Neural progenitor cell (in vitro differentiated cells): ENCODE results near the gene AGXT. TPM values are rescaled to one million over a fixed set of nuclear protein-coding genes. Genes with fewer than 3 reads are reported as not detected.

Experiments used
- DNase-seq: peaks from one replicate; pipeline ENCODE4 v3.0.0-alpha.2; 2016; ENCODE audit warnings: low spot score
- H2AFZ ChIP-seq: fragments of 200-600 bp; sonication (generic); replicated peaks from 2 replicates; pipeline ENCODE4 v1.6.1; 2016; ENCODE audit warnings: antibody characterized with exemption
- H3F3A ChIP-seq: fragments of 200-600 bp; sonication (generic); 2 replicates; pipeline ENCODE4 v1.6.1; 2016; ENCODE audit warnings: antibody characterized with exemption, low read depth
- H3K27ac ChIP-seq: fragments of 200-600 bp; sonication (generic); 2 replicates; pipeline ENCODE4 v1.5.1; 2016; ENCODE audit warnings: mild to moderate bottlenecking
- H3K27me3 ChIP-seq: fragments of 200-600 bp; sonication (generic); 2 replicates; pipeline ENCODE4 v1.6.1; 2016; ENCODE audit warnings: mild to moderate bottlenecking, moderate library complexity
- H3K36me3 ChIP-seq: fragments of 200-600 bp; sonication (generic); 2 replicates; pipeline ENCODE4 v1.5.1; 2016
- H3K4me1 ChIP-seq: fragments of 200-600 bp; sonication (generic); 2 replicates; pipeline ENCODE4 v1.6.1; 2016; ENCODE audit warnings: mixed run types
- H3K4me2 ChIP-seq: fragments of 200-600 bp; sonication (generic); 2 replicates; pipeline ENCODE4 v1.6.1; 2016
- H3K4me3 ChIP-seq: fragments of 200-600 bp; sonication (generic); 2 replicates; pipeline ENCODE4 v1.5.1; 2016
- H3K79me2 ChIP-seq: fragments of 200-600 bp; sonication (generic); 2 replicates; pipeline ENCODE4 v1.6.1; 2016; ENCODE audit warnings: low read depth
- H3K9ac ChIP-seq: fragments of 200-600 bp; sonication (generic); 2 replicates; pipeline ENCODE4 v1.6.1; 2016
- H3K9me3 ChIP-seq: fragments of 200-600 bp; sonication (generic); 2 replicates; pipeline ENCODE4 v1.5.1; 2016; ENCODE audit warnings: low read depth
- H4K20me1 ChIP-seq: fragments of 200-600 bp; sonication (generic); 2 replicates; pipeline ENCODE4 v1.6.1; 2016; ENCODE audit warnings: low read depth
- H3K27ac Mint-ChIP-seq: 3 replicates; pipeline ENCODE4 v1.8.0; 2021; ENCODE audit warnings: mixed read lengths
- H3K27me3 Mint-ChIP-seq: 2 replicates; pipeline ENCODE4 v1.8.0; 2022; ENCODE audit warnings: low read depth, mild to moderate bottlenecking, inconsistent platforms, moderate library complexity, mixed read lengths; ENCODE audit not compliant: insufficient read depth
- H3K36me3 Mint-ChIP-seq: 3 replicates; pipeline ENCODE4 v1.8.0; 2021; ENCODE audit warnings: mixed read lengths
- H3K4me1 Mint-ChIP-seq: 3 replicates; pipeline ENCODE4 v1.8.0; 2021; ENCODE audit warnings: mixed read lengths
- H3K4me3 Mint-ChIP-seq: 3 replicates; pipeline ENCODE4 v1.8.0; 2021; ENCODE audit warnings: mild to moderate bottlenecking, moderate library complexity, mixed read lengths
- H3K9me3 Mint-ChIP-seq: 3 replicates; pipeline ENCODE4 v1.8.0; 2020; ENCODE audit warnings: mixed read lengths
- EZH2 ChIP-seq: fragments of 200-600 bp; sonication (generic); IDR thresholded peaks from 2 replicates; pipeline ENCODE4 v1.6.1; 2017; ENCODE audit warnings: antibody characterized with exemption, mild to moderate bottlenecking, moderate library complexity
- EZH2phosphoT487 ChIP-seq: fragments of 200-600 bp; sonication (generic); IDR thresholded peaks from 2 replicates; pipeline ENCODE4 v1.6.1; 2017; ENCODE audit warnings: antibody characterized with exemption
- total RNA-seq: library from RNA; depleted of rRNA; stranded (reverse); fragments of >200 nt; gene quantifications from 2 replicates; pipeline ENCODE4 v1.2.3, GENCODE V29; 2015; ENCODE audit warnings: low replicate concordance
- TF ChIP-seq, protein P1 (sequence below): fragments of 200-600 bp; sonication (generic); IDR thresholded peaks from 2 replicates; pipeline ENCODE4 v1.5.1; 2017; ENCODE audit warnings: antibody characterized with exemption, mild to moderate bottlenecking

Gene AGXT
- total RNA-seq, 1 donor from 2014 or later: not detected

DNA sequence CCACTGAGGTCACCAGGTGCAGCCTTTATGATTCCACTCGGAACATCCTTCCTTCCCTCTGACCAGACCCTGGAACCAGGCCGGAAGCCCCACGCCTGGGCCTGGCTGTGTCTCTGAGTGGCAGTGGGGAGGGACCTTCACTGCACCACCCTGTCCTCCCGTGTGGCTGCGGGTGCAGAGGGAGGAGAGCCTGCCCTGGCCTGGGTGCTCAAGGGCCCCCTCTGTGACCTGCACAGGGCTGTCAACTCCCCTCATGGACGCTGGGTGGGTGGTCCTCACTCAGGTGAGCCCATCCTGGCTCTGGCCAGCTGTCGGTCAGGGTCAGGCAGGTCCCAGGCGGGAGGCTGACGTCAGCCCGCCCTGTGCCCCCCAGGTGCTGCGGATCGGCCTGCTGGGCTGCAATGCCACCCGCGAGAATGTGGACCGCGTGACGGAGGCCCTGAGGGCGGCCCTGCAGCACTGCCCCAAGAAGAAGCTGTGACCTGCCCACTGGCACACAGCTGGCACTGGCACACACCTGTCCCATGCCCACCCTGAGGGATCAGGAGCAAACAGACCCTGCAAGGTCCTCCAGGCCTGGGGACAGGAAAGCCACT lies 9.8 kb downstream of the AGXT start:
- no peak for DNase-seq
- no peak overlapping the region for H3K27ac Mint-ChIP-seq
- Histone ChIP-seq H3F3A (no peaks in the 10 kb centered on the region), H3K36me3 (no peaks in the 10 kb centered on the region), H3K79me2 (no peaks in the 10 kb centered on the region), H3K4me2 (no peak overlapping the region), H2AFZ (no peak overlapping the region), H3K4me1 (no peaks in the 10 kb centered on the region), H3K9ac (no peak overlapping the region), H4K20me1 (no peaks in the 10 kb centered on the region), H3K4me3 (no peak overlapping the region), H3K27ac (no peak overlapping the region), H3K27me3 (no peaks in the 10 kb centered on the region), H3K9me3 (no peaks in the 10 kb centered on the region)
- no peaks in the 10 kb centered on the region for H3K36me3 Mint-ChIP-seq
- H3K4me1 Mint-ChIP-seq: peaks cover 2% of the 10 kb centered on the region
- H3K4me3 Mint-ChIP-seq: no peak overlapping the region
- H3K9me3 Mint-ChIP-seq: no peaks in the 10 kb centered on the region
- TF ChIP-seq, protein P1, sequence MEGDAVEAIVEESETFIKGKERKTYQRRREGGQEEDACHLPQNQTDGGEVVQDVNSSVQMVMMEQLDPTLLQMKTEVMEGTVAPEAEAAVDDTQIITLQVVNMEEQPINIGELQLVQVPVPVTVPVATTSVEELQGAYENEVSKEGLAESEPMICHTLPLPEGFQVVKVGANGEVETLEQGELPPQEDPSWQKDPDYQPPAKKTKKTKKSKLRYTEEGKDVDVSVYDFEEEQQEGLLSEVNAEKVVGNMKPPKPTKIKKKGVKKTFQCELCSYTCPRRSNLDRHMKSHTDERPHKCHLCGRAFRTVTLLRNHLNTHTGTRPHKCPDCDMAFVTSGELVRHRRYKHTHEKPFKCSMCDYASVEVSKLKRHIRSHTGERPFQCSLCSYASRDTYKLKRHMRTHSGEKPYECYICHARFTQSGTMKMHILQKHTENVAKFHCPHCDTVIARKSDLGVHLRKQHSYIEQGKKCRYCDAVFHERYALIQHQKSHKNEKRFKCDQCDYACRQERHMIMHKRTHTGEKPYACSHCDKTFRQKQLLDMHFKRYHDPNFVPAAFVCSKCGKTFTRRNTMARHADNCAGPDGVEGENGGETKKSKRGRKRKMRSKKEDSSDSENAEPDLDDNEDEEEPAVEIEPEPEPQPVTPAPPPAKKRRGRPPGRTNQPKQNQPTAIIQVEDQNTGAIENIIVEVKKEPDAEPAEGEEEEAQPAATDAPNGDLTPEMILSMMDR: no peak
- no peak for TF ChIP-seq EZH2
- TF ChIP-seq EZH2phosphoT487: no peak
- H3K27me3 Mint-ChIP-seq: peaks cover 8% of the 10 kb centered on the region

DNA sequence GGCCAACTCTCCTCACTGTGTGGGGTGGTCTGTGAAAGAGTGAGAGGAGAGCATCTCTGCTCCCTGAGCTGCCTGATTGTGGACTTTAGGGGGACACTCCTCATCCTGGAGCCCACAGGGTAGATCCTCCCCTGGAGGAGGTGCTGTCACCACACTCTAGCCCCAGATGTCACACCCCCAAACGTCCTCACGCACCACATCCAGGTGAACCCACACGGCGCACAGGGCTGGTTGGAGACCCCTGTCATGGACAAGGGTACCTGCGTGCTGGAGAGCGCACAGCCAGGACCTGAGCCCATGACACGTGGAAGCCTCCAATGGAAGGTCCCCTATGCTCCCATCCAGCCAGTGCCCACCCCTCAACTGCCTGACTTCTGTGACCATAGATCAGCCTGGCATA lies 10.5 kb downstream of the AGXT start:
- H3K4me3 ChIP-seq: no peak overlapping the region
- no peaks in the 10 kb centered on the region for H4K20me1 ChIP-seq
- no peak overlapping the region for H3K27ac ChIP-seq
- no peaks in the 10 kb centered on the region for H3K9me3 Mint-ChIP-seq
- H2AFZ ChIP-seq: no peak overlapping the region
- peaks cover 2% of the 10 kb centered on the region for H3K4me1 Mint-ChIP-seq
- H3K9ac ChIP-seq: no peak overlapping the region
- H3K36me3 ChIP-seq: no peaks in the 10 kb centered on the region
- H3K27ac Mint-ChIP-seq: no peak overlapping the region
- no peak overlapping the region for H3K4me2 ChIP-seq
- no peaks in the 10 kb centered on the region for H3F3A ChIP-seq
- H3K4me3 Mint-ChIP-seq: no peak overlapping the region
- no peaks in the 10 kb centered on the region for H3K36me3 Mint-ChIP-seq
- no peak for DNase-seq
- peaks cover 10% of the 10 kb centered on the region for H3K27me3 Mint-ChIP-seq
- H3K9me3 ChIP-seq: no peaks in the 10 kb centered on the region
- TF ChIP-seq EZH2phosphoT487 (no peak), EZH2 (no peak)
- TF ChIP-seq, protein P1: no peak
- H3K27me3 ChIP-seq: no peaks in the 10 kb centered on the region
- no peaks in the 10 kb centered on the region for H3K4me1 ChIP-seq
- no peaks in the 10 kb centered on the region for H3K79me2 ChIP-seq

DNA sequence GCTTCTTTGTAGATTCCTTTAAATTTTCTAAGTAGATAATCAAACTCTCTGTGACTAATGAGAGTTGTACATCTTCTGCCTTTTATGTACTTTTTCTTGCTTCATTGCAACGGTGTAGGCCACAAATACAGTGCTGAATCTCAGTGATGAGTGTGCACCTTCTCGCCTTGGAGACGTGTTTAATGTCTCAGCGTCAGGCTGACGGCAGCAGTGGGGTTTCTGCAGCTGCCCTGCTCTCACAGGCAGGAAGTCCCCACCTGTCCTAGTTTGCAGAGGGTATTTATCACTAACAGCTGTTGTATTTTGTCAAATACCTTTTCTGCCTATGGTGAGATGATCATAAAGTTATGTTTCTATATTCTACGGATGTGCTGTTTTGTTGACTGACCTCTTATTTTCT lies 13.3 kb downstream of the AGXT start:
- DNase-seq: no peak
- Mint-ChIP-seq H3K4me1 (peaks cover 2% of the 10 kb centered on the region), H3K9me3 (no peaks in the 10 kb centered on the region), H3K27ac (no peak overlapping the region), H3K4me3 (no peak overlapping the region), H3K36me3 (no peaks in the 10 kb centered on the region), H3K27me3 (peaks cover 13% of the 10 kb centered on the region)
- Histone ChIP-seq H3F3A (no peaks in the 10 kb centered on the region), H2AFZ (no peak overlapping the region), H3K27ac (no peak overlapping the region), H3K4me3 (no peak overlapping the region), H3K36me3 (no peaks in the 10 kb centered on the region), H4K20me1 (no peaks in the 10 kb centered on the region), H3K4me1 (no peaks in the 10 kb centered on the region), H3K79me2 (no peaks in the 10 kb centered on the region), H3K4me2 (no peak overlapping the region), H3K9me3 (no peaks in the 10 kb centered on the region), H3K27me3 (no peaks in the 10 kb centered on the region), H3K9ac (no peak overlapping the region)
- TF ChIP-seq, protein P1: no peak
- TF ChIP-seq EZH2 (no peak), EZH2phosphoT487 (no peak)
